Fibroblast of skin of right biceps (primary cell): ENCODE measurements around the gene TMCC1.

ENCODE experiments used
- DNase-seq: peaks from one replicate; pipeline ENCODE4 v3.0.0-alpha.2; 2013

TMCC1 gene

GRCh38 chr3:129606636-129607390, 286.7 kb downstream of the TMCC1 start, which contains the start of gene PLXND1:
Gene PLXND1, minus strand, starts transcription at chr3:129606676. Its CDS starts 37 bp downstream, at chr3:129606639.
- DNase-seq: peak; percentile 59

DNA sequence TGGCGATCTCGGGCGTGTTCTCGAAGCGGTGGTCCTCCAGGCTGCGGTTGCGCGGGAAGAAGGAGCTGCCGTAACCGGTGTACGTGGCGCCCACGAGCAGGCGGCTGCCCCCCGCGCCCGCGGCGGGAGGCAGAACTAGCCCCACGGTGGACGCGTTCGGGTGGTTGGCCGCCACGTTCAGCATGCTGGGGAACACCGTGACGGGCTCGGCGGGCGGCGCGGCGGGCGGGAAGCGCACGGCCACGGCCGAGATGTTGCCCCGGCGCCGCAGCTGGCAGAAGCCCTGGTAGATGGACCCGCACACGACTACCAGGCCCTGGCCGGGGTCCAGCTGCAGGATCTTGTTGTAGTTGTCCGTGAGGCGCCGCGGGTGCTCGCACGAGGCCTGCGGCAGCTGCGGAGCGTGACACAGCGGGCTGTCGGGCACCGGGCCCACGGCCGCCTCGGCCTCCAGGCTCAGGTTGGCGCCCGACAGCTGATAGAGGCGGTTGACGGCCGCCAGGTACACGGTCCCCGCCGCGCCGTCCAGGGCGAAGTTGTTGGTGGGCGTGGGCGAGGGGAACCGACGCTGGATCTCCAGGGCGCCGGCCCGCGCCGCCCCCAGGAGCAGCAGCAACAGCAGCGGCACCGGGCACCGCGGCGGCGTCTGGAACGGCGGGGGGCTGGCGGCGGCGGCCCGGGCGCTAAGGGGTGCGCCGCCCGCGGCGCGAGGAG, 287.4 kb downstream of the TMCC1 start:
- no peak for DNase-seq

DNA sequence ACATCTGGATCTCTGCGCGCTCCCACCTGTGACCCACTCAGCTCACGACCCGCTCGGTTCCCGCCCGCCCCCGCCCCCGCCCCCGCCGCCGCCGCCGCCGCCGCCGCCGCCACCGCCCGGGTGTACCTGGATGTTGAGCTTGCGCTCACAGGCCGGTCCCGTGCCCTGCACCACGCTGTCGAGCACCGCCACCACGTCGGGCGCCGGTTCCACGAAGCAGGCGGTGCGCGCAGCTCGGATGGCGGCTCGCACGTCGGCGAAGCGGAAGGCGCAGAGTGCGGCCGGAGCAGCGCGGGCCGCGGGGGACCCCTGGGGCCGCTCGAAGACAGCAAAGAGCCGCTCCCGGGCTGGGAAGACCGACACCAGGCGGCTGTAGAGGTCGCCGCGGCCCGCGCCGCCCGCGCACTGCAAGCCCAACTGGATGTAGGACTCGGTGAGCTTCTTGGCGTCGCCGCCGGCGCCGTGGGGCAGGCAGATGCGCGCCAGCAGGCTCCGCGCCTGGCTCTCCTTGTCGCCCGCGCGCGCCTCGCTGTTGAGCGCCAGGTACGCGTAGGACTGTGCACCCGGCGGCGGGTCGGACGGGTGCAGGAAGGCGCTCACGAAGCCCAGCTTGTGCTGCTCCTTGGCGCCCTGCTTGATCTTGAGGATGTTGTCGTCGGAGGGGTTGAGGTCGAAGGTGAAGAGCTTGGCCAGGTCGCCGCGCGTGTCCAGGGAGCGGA, 288.1 kb downstream of the TMCC1 start:
- peak; percentile 53 for DNase-seq

DNA sequence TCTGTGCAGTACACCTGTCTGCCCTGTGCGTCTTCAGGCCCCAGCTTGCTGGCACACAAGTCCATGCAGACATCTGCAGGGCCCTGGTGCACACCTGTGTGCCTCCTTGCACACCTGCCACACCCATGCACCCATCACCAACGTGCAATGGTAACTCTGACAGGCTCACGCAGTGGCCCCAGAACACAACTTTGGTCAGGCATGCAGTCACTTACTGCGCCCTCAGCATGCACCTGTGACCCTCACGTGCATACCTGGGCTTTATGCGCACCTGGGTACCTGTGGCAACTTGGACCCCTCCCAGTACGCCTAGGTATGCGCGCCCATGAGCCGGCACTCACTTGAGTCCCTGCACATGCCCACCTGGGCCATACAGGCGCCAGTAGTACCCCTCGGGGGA, 288.7 kb downstream of the TMCC1 start:
- DNase-seq: no peak

DNA sequence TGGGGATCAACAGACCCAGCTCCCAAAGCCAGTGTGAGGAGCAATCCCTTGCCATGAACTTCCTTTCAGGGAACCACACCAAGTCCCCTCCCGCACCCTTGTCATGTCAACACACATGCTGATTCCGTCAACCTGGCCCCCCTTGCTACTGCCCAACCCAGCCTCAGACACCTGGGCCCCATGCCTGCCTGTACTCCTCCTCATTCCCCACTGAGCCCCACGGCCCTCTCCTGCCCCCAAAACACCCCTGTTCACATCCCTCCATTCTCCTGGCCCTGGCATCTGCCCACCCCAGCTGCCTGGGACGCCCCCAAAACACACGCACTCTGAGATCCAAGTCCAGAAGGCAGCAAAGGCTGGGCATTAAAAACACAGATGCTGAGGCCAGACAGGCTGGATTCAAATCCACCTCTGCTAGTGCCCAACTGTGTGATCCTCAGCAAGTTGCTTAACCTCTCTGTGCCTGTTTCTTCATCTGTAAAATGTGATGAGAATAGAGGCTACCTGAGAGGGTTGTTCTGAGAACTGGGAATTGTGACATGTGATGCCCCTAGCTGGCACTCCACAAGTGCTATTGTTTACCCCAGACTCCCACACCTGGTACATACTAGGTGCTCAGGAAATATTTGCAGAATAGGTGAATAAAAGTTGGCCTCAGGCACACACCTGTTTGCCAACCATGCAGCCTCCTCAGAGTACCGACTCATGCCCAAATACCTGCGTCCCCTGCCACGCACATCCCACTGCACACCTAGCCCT, 289.3 kb downstream of the TMCC1 start:
- no peak for DNase-seq

GRCh38 chr3:129603561-129603942, 290.0 kb downstream of the TMCC1 start:
- no peak for DNase-seq

DNA sequence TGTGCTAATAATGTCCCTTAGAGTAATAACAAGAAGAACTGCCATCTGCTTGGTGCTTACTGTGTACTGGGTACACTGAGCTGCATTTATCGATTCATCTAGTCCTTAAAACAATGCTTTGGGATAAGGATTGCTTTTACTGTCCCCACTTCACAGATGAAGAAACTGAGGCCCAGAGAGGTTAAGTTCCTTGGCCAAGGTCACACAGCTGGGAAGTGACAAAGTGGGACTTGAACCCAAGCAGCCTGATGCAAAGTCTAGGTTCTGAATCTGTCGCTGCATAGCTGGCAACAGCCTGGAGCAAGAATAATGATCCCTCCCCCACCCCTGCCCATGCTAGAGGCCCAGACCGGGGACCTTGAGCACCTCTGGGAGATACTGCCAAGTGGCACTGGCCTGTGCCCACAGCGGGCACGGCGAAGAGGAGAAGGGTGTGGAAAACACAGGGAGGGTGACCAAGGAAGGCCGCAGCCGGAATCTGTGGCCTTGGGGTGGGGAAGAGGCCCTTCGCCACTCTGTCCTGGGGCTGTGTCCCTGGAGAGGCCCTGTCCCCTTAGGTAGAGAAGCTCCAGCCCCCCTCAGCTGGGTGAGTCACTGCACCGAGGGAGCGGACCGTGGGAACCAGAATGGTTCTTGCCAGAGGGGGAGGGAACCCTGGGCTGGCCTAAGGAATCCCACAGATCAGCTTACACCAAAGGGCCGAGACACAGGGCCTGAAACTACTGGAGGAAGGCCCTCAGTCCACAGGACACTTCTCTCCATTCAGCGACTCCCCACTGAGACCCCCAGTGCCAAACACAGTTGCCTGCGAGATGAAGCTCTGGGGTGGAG, 290.6 kb downstream of the TMCC1 start:
- DNase-seq: peak; percentile 88

DNA sequence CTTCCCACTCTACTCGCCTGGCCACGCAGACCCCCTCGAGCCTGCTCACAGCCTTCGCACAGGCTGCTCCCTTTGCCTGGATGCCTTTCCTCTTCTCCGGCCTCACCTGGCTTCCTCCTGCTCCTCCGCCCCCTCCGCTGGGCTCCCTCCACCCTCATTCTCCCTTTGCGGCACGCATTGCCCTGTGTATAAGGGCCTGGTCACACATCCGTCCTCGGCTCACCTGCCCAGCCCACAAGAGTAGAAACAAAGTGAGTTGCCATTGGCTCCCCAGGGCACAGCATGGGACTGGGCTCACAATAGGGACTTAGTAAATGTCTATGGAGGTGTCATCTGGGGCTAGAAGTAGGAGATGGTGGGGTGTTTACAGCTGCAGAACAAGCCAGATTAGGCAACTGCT, 291.2 kb downstream of the TMCC1 start:
- DNase-seq: no peak

DNA sequence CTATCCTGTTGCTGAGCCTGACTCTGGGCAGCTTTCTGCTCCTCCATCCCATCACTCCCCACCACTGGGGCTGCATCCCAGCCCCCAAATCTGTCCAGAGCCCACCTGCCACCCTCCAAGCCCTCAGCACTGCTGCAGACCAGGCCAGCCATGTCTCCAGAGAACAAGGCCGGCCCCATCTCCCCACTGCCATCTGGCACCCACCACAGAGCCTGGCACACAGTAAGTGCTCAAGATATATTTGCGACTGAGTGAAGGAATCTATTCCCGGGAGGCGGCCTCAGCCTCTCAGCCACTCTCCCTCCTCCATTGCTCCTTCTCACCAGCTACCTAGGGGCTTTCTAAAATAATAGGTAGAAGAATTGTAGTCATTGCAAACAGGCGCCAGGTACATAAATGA, 291.8 kb downstream of the TMCC1 start:
- DNase-seq: no peak

GRCh38 chr3:129600348-129600747, 293.2 kb downstream of the TMCC1 start:
- DNase-seq: no peak

DNA sequence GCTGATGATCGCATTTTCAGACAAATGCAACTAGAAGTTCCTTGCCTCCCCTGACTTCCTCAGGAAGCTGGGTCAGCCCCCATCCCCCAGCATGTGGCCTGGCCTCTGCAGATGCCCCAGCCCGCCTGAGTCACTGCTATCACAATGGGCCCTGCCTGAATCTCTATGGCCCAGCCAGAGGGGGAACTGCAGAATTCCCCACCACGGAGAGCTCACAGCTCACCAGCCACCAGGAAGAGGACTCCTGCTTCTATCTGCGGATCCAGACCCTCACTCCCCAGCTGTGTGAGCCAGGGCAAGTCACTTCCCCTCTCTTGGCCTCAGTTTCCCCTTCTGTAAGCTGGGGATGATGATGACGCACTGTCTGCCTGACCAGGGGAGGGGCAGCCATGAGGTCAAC, 293.9 kb downstream of the TMCC1 start:
- peak; percentile 79 for DNase-seq

- no peak for DNase-seq
These were observed 294.4 kb downstream of the TMCC1 start for GRCh38 chr3:129599073-129599472.

DNA sequence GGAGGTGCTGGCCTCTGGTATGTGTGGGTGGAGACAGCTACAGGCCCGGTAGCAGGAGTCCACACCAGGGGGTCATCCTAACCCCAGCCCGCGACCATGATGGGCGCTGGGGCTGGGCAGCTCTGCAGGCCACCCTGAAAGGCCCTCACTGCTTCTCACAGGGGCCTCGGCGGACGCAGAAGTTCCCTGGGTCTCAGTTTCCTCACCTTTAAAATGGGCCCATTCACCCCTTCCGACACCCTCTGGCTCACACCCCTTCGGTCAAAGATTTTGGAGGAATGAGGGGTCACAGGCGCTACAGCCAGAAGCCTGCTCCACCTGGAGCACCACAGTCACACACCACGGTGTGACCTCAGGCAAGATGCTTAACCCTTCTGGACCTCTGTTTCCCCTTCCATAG, 295.0 kb downstream of the TMCC1 start:
- DNase-seq: no peak

DNA sequence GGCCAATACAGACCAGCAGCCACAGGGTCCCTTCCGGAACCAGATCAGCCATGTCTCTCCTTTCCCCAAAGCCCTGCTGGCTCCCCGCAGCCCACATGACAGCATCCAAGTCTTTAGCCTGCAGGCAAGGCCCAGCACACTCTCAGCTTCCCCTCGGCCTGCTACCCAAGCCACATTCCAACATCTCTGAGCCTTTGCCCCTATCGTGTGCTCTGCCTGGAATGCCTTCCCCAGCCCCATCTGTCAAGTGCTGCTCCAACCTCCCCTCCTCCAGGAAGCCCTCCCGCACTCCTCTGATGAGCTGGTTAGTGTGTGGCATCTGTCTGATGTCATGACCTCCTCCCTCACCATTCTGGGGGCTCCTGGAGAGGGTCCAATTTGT, 295.5 kb downstream of the TMCC1 start:
- peak; percentile 30 for DNase-seq
